ENCODE data around the gene XPO6.

Gene XPO6

DNA sequence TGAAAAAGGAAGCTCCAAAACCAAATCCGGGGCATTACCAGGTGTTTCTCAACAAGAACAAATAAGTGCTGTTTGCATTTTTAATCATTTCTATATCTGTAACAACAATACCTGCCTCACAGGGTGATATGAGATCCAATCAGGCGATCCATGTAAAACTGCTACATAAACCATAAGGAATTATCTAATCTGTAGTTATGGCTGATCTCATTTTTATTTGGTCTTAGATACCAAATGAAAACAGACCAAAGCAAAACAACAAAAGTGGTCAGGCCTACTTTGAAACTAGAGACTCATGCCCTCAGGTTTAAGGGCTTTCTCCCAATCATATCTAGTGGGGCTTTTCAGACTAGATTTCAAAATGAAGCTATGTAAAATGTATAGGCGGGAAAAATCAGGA, 28.3 kb downstream of the XPO6 start:
- DNase-seq (ENCODE audit: low read depth in 2 of 2) = no peak

DNA sequence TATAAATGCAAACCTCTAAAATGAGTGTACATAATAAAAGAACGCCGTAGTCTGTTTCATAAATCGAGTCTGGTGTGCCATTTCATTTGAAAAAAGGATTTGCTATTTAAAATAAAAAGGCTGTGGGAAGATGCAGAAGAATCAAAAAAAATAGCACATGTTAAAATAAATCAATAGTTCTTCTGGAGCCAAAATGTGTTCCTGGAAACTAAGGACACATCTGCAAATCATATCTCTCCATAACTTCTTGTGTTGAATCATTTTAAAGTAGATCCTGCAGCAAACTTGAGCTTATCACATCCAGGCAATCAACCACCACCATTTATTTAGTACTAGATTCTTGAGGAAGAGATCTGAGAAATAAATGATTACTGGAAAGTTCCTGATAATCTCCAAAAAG, 29.0 kb downstream of the XPO6 start:
- DNase-seq (ENCODE audit: low read depth in 2 of 2) = no peak

DNA sequence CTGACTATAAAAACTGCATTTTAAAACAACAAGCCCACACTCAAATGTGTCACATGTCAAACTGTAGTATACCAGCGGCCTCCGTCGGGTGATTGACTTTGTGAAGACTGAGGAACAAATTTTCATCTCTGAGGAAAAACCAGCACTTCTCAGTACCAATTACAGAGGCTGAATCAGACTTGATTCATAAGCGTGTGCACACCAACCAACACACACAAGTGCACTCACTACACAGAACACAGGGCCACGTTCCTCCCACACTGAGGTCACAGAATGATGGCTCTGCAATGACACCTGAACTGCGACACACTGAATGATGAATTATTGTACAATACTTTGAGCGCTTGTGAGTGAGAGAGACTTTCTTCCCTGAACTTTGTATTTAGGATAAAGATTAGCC, 29.6 kb downstream of the XPO6 start:
- DNase-seq (ENCODE audit: low read depth in 2 of 2) = peak; percentile 37 to 57

DNA sequence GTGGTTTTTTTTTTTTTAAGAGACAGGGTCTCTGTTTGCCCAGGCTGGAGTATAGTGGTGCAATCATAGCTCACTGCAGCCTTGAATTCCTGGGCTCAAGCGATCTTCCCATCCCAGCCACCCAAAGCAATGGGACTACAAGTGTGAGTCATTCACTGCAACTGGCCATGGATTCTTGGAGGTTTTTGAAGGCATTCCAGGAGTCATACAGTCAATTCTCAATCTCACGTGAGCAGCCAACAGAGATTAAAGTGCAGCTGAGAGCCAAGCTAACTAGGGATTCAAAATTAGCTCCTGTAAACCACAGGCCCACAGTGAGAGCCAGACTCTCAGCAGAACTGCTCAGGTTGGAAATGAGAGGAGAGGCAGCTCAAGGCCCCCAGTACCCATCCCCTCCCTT, 30.2 kb downstream of the XPO6 start:
- DNase-seq (ENCODE audit: low read depth in 2 of 2) = no peak

DNA sequence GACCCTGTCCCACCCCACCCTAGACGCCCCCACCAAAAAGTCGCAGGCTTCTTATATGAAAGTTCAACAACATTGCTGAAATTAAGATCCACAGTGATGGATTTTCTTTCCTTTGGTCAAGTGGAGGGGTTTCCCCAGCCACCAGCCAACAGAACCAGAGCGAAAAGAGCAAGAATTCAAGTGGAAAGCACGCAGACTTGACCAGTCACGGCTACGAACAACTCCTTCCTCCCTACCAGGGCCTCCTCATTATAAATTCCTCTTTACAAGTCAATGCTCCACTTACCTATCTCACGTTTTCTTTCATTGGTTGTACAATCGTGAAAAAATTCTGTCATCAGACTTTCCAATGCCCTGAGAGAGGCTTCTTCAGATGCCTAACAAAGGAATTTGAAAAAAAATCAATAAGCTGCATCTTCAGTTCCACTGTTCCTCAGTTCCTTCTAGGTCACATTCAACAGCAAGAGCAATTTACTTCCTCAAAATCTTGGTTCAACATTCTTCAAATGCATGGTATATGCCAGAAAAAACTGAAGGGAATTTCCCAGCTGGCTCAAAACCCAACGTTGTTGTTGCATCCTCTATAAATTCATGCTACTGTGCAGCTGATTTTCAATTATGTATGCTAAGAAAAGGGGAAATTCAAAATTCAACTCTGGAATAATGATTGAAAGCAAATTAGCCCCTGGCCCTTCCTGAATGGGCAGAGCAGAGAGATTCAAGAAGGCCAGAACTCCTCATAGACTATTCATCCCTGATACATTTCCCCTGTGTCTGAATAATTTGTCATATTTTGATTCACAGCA, 30.9 kb downstream of the XPO6 start:
- DNase-seq (ENCODE audit: low read depth in 2 of 2) = no peak

DNA sequence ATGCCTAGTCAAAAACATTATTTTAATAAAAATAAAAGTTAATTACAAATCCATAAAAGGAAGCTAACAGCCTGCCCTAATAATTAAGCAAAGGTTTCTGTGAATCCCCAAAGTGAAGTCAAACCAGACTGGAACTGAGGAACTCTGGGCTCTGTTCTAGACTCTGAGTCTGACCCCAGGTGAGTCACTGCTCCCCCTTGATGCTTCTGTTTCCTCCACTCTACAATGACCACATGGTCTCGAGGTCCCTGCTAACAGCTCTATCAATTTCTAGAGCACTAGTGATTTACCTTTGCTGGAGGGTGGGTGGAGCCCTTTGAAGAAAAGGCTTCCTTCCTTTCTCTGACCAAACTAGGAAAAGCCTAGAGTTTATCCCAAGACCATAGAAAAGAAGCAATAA, 32.4 kb downstream of the XPO6 start:
- no peak for DNase-seq (ENCODE audit: low read depth in 2 of 2)

DNA sequence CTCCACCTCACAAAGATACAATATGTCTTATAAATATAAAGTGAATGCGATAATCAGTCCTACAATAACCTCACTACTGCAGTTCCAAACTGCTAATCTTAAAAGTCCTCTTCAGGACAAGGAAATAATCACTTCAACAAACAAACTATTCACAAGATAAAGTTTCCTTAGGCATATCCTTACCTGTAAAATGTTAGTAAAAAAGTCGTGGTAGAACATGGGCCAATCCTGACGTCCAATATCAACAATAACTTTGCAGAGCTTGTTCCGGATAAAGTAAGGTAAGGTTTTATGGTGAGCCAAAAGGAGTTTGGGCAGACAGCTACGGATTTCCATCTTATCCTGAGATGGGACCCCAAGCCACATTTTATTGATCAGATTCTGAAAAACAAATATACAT, 36.0 kb downstream of the XPO6 start:
- DNase-seq (ENCODE audit: low read depth in 2 of 2) = no peak

DNA sequence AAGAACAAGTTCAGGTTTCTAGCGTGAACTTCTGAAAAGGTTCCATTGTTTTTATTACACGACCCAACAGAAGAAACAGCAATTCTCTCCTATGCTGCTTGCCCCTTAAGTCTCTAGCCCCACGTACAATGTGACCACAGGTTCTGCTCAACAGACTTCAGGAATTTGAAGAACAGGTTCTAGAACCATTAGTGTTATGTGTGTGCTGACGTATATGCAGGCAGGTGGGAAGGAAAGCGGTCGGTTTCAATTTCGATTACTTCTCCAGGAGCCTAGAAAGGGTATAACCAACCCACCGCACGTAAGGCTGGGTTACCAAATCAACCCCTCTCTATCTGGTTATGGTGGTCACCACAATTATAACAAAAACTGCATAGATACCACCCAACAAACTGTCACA, 39.4 kb downstream of the XPO6 start:
- DNase-seq (ENCODE audit: low read depth in 2 of 2) = no peak

DNA sequence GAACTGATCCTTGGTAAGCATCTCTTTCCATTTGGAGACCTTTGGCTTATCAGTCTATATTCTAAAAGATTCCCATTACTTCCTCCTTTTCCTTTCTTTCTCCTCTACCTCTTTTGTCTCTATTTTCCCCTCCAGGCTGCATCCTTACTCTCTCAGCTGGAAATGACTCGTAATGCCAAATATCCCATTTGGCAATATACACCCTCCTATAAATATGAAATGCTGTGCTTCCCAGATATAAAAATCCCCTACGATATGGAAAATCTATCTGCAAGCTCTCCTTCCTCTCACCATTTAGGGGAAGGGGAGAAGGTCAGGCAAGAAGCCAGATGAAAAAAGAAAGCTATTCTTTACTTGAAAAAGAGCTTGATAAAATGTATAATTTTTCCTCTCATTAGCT, 39.9 kb downstream of the XPO6 start:
- no peak for DNase-seq (ENCODE audit: low read depth in 2 of 2)

DNA sequence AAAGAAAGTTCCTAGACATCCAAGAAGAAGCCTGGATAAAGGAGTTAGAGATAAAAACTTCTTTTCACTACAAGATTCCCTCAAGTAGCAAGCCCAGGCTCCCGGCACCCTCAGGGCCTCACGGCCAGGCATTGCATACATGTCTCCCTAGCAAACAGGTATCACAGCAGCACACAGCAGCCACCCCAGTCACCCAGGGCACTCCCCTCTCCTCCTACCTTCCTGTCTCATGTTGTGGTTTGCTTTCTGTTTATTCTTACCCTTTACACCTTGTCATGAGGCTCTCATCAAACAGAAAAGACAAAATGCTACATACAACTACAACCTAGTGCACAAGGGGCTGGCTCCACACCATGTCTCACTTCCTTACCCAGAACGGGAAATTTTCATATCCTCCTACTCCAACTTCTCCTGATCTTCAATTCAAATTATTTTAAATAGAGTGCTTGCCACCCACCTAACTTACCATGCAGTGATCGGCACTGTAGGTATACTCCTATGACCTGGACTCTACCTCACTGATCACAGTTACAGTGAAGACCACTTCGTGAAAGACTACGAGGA, 42.7 kb downstream of the XPO6 start:
- DNase-seq (ENCODE audit: low read depth in 2 of 2) = no peak

DNA sequence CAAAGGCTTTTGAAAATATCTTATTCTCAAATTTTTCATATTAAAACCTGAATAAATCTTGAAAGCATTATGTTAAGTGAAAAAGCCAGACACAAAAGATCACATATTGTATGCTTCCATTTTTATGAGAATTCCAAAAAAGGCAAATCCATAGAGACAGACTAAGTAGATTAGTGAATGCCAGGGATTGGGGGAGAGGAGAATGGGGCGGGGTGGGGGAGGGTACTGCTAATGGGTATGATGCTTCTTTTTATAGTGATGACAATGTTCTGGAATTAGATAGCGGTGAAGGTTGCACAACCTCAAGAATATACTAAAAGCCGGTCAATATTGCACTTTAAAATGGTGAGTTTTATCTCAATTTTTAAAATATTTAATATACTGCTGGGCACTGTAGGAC, 44.0 kb downstream of the XPO6 start:
- DNase-seq (ENCODE audit: low read depth in 2 of 2) = no peak

DNA sequence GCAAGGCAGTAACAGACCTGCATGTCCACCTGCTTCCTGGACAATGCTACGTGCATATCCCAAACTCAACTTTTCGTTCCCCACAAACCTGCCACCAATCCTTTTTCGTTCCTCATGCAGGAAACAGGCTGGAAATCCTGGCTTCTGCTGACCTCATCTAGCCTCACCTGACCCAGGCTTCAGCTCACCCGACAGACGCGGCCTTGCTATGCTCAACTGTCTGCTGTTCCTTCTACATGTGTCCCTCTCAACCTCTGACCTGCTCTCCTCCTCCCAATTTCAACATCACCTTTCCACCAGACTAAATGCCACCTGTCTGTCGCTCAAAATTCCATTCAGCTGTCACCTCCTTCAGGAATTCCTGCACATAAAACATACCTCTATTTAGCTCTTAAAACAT, 44.5 kb downstream of the XPO6 start:
- no peak for DNase-seq (ENCODE audit: low read depth in 2 of 2)

DNA sequence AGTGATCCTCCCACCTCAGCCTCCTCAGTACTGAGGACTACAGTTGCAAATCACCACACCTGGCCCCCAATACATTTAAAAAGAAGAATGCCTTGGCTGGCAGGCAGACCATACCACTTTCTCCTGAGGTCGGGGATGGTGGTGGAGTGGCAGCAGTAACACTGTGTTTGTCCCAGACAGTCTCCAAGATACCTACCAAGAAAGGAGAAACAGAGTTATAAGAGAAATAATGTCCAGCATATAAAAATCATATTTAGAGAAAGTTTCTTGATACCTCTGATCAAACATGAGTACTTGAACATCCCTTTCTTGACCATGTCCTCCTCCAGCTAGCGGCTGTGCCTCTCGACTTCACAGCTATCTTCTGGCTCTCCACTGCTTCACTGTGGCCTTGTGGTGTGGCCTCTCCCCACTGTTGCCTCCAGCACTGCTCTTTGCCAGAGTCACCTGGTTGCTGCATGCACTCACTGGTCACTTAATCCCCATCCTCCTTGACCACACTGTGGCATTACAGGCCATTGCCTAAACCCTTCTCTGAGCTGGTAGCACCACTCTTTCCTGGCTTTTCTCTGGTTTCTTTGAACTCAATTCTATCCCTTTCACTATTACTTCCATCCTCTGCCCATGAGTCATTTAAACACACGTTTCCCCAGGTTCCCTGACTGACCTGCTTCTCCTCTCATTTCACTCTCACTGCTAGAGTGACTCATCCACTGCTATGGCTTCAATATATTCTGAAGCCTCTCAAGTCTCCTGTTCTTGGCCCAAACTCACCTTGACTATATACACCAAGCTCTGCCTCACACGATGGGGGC, 45.2 kb downstream of the XPO6 start:
- no peak for DNase-seq (ENCODE audit: low read depth in 2 of 2)

DNA sequence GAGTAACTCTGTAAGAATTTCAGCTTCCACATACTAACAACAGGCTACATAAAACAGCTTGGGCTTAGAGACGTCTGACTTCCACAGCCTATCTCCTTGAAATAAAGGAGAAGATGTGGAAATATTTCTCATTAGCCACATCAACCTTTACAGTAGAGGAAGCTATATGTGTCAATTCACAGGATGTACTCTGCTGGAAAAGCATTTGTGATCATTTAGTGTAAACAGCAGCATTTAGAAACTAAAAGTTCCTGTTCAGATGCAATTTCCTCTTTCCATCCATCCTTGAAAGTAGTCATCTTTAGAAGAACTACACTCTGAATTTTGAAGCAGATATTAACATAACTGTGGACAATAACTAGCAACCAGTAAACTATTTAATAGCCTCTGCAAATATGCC, 46.2 kb downstream of the XPO6 start:
- no peak for DNase-seq (ENCODE audit: low read depth in 2 of 2)

DNA sequence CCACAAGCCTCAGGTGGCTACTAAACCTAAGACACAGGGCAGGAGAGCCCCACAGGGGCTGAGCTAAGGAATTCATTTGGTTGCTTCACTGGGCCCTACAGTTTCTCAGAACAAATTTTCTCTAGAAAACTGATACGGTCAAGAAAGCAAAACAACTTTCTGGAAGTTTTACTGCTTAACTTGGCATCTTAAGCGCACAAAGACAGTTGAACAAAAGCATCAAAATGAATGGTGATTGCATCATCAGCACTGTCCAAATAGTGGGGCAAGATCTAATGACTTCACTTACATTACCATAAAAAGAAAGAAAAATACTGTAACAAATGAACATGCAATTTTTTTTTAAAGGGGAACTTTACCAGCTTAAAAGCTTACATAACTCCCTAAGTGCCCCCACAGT, 47.6 kb downstream of the XPO6 start:
- no peak for DNase-seq (ENCODE audit: low read depth in 2 of 2)

DNA sequence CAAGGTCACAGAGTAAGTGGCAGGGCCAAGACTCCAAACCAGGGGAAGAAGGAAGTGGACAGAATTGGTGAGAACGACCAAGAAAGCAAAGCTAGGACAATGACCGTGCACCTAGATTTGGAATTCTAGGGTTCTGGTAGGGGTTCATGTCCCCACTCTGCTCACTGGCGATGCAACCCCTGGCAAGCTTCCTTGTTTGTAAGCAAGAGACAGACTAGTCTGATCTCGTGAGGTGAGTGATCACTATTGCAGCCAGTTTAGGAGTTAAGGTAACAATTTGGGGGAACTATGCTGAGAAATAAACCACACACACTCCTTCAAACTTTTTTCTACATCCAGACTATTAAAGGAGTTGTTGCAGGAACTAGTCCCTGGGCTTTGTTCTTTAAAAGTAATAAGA, 48.1 kb downstream of the XPO6 start:
- DNase-seq (ENCODE audit: low read depth in 2 of 2) = no peak

DNA sequence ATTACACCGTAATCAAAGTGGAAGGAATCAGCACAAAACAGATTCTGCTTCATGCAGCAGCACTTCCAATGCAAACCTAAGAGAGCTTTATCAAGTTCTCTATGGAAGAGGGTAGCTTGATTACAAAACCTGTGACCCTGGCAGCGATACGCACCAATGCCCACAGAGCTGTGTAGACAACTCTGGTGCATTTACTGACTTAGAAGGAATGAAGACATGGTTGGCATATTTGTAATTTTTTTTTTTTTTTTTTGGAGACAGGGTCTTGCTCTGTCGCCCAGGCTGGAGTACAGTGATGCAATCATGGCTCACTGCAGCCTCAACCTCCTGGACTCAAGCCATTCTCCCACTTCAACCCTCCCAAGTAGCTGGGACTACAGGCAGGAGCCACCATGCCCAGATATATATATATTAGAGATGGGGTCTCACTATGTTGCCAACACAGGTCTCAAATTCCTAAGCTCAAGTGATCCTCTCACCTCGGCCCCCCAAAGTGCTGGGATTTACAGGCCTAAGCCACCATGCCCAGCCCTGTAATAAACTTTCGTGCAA, 49.4 kb downstream of the XPO6 start:
- no peak for DNase-seq (ENCODE audit: low read depth in 2 of 2)

DNA sequence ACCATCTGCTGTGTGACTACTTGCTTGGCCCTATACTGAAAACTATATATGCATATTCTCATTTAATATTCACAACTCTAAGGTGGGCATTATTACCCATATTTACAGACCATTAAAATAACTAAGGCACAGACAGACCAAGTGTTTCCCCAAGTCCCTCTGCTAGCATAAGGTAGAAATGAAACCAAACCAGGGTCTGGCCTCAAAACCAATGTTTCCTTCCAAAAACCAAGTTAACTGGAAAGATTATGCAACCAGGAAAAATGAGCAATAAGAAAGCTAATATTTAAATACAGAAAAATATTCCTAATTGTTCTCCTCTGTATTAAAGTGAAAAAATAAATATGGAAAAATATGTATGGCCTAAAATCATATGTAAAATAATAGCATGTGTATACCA, 50.1 kb downstream of the XPO6 start:
- DNase-seq (ENCODE audit: low read depth in 2 of 2) = no peak

DNA sequence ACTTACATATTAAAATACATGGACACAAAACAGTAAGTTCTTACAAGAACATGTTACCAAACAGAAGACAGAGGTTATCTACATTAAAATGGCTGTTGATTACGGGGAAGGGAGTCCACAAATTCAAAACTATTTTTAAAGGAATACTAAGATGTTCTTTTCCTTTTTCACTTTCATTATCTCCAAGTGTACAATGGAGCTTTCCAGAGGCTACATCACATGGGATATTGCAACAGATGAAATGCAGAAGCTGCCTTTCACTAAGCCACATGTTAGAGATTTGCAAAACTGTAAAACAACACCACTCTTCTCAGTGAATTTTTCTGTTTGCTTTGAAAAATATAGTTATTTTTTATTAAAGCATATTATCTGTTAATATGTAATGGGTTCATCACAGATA, 53.6 kb downstream of the XPO6 start:
- no peak for DNase-seq (ENCODE audit: low read depth in 2 of 2)

DNA sequence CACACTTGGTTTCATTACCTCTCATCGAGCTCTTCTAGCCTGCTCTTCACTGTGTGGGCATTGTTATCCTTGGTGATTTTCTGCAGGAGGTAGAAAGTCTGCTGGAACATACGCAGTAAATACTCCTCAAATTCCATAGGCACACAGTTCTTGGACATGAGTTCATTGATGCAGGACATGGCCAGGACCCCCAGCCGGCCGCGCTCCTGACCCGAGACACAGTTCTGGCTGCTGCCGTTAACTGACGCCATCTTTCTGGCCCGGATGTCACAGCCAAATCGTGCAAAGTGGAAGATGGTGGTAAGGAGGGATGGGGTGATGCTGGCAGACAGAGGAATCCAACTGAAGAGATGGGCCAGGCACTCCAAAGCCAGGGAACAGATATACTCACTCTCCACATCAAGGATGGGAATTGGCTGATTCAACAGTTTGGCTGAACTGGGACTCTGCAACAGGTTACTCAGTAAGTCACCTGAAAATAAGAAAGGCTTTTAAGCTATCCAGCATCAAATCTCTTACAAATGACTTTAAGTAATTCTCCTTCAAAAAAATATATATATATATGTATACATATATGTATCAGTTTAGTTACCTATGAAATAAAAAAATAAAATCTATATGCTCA, 55.6 kb downstream of the XPO6 start:
- no peak for DNase-seq (ENCODE audit: low read depth in 2 of 2)

DNA sequence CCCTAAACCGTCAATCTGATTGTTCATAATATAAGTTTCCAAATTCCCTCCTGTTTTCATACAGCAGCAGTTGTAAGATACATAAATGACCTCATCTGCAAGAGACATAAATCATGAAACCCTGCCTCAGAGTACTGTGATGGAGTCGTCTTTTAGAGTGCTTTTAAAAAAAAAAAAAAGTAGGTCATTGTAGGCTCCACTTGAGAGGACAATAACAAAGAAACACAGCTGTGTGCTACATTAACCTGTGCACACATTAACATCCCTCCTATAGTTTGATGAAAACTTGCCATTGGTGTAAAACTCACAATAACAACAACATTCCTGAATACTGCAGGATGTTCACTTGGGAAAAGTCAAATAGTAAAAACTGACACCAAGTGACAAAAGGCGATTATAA, 56.5 kb downstream of the XPO6 start:
- no peak for DNase-seq (ENCODE audit: low read depth in 2 of 2)

DNA sequence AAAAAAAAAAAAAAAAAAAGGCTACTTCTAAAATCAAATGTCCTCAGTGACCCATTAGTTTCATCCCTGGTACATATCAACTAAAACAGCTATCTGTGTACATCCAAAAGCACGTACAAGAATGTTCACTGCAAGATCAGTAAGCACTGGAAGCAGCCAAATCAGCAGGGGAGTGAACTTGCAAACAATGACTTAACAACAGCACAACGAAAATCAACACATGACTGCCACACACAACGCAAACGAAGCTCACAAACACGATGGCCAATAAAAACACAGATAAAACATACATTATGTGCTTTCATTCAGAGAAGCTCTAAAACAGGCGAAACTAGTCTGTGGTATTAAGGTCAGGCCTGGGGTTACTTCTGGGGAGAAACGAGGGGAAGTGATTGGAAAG, 60.6 kb downstream of the XPO6 start:
- DNase-seq (ENCODE audit: low read depth in 2 of 2) = no peak
